ENCODE data around the gene RPS19BP1.

The RPS19BP1 gene

DNA sequence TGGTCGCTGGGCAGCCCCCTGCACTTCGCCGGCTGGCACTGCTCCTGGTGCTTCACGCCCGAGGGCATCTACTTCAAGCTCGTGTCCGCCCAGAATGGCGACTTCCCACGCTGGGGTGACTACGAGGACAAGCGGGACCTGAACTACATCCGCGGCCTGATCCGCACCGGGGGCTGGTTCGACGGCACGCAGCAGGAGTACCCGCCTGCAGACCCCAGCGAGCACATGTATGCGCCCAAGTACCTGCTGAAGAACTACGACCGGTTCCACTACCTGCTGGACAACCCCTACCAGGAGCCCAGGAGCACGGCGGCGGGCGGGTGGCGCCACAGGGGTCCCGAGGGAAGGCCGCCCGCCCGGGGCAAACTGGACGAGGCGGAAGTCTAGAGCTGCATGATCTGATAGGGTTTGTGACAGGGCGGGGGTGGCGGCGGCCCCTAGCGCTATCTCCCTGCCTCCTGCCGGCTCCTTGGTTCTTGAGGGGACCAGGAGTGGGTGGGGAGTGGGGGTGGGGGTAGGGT, 43.9 kb downstream of the RPS19BP1 start:
- DNase-seq: no peak

DNA sequence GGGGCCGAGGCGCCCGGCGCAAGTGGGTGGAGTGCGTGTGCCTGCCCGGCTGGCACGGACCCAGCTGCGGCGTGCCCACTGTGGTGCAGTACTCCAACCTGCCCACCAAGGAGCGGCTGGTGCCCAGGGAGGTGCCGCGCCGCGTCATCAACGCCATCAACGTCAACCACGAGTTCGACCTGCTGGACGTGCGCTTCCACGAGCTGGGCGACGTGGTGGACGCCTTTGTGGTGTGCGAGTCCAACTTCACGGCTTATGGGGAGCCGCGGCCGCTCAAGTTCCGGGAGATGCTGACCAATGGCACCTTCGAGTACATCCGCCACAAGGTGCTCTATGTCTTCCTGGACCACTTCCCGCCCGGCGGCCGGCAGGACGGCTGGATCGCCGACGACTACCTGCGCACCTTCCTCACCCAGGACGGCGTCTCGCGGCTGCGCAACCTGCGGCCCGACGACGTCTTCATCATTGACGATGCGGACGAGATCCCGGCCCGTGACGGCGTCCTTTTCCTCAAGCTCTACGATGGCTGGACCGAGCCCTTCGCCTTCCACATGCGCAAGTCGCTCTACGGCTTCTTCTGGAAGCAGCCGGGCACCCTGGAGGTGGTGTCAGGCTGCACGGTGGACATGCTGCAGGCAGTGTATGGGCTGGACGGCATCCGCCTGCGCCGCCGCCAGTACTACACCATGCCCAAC, 44.6 kb downstream of the RPS19BP1 start:
- no peak for DNase-seq

DNA sequence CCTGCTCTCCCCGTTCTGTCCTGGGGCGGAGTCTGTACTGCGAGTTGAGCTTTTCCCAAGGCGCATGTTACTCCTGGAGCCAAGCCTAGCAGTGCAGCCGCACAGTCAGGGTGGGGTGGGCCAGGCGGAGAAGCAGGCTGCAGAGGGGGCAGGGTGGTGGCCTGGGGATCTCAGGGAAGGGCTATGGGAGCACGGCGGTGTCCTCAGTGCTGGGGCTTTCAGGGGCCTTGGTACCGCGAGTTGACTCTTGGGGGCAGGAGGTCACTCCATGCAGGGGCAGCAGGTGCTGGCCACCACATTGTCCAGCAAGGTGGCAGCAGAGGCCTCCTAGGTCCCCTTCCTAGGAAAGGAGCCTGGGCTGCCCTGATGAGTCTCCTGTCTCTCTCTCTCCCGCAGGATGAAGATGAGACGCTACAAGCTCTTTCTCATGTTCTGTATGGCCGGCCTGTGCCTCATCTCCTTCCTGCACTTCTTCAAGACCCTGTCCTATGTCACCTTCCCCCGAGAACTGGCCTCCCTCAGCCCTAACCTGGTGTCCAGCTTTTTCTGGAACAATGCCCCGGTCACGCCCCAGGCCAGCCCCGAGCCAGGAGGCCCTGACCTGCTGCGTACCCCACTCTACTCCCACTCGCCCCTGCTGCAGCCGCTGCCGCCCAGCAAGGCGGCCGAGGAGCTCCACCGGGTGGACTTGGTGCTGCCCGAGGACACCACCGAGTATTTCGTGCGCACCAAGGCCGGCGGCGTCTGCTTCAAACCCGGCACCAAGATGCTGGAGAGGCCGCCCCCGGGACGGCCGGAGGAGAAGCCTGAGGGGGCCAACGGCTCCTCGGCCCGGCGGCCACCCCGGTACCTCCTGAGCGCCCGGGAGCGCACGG, 45.4 kb downstream of the RPS19BP1 start:
- no peak for DNase-seq

DNA sequence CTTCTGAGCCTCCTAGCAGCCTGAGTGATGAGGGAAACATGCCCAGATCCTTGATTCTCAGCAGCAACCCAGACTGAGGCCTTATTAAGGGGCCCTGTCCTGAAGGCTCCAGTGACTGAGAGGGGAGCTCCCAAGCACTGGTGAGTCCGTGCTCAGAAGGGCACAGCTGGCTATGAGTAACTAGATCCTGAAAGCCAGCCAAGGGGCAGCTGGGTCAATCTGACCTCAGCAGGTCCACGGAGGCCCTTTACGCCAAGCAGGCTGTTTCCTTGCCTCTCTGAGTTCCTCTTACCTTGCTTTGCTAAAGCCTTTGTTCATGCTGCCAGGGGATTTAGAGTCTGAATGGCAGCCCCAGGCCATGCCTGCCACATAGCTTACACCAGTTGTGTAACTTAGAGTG, 49.8 kb downstream of the RPS19BP1 start:
- no peak for DNase-seq

DNA sequence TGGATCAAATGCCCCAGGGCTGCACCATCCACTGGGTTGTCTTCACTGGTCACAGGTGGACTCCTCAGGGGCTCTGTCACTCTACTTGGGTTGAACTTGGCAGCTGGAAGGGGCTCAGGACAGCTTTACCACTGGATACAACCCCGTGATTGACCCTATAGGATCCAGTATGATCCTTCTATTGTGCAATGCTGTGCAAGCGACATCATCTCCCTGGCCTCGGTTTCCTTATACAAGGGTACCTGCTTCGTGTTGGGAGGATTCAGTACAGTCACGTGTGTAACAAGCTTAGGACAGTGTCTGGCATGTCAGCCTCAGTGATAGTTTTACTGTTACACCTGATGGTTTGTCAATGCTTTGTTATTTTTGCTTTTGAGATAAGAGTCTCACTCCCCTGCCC, 51.0 kb downstream of the RPS19BP1 start:
- DNase-seq: no peak

DNA sequence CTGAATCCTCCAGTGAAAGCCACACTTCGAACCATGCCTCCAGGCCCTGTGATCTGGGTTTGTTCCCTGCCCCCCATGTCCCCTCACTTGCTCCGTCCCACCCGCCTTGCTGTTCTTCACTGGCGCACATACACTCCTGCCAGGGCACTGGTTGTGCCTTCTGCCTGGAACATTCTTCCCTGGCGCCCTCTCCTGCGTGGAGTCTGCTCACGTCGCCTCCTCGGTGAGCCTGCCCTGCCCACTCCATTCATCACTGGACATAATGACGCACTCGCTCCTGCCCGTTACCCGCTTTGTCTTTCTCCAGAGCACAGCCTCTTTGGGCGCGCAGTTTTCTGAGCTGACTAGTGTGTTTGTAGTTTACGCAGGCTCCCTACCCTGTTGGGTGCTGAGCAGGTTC, 51.5 kb downstream of the RPS19BP1 start:
- no peak for DNase-seq

DNA sequence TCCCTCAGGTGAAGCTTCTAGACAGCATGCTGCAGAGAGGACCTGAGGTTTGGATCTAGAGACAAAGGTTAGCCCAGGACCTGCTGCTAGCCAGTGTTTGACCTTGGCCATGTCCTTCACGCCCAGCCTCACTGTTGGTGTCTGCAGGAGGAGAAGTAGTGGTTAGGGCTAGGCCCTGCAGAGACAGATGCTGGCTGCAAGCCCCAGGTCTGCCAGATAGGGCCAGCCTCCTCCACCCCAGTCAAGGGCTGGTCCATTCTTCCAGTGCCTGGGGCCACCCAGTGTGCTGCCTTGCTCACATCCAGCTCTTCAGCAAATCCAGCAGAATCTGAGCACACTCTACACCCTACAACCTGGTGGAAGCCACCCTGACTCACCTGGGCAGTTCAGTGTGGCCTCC, 52.0 kb downstream of the RPS19BP1 start:
- no peak for DNase-seq

DNA sequence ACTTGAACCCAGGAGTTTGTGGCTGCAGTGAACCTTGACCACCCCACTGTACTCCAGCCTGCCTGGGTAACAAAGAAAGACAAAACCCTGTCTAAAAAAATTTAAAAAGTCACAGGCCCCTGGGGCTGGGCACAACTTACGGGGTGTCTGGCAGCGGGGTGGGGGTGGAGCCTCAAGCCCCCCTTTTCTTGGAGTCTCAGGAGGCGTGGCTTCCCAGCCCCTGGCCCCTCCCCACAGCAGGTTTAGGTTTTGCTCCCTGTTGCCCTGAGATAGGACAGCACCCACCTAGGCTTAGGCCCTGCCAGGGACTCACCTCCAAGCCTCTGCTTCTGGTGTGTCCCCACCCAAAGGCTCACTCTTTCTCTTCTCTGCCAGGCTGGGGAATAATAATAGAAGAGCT, 53.3 kb downstream of the RPS19BP1 start:
- DNase-seq: no peak
